Keratinocyte (primary cell): ENCODE data around the gene ERBB3.

Source experiments
- CTCF ChIP-seq, 3 experiments: IDR thresholded peaks in 1 of 3; conservative IDR thresholded peaks in 1 of 3; optimal IDR thresholded peaks in 1 of 3; 2 replicates in 2 of 3; 3 replicates in 1 of 3; pipeline versions ENCODE3 to v1.5.1; 2011; ENCODE audit warnings: low read length in 3 of 3, mild to moderate bottlenecking in 3 of 3, moderate library complexity in 2 of 3, control low read depth in 1 of 3, inconsistent platforms in 1 of 3; ENCODE audit not compliant: insufficient read depth in 2 of 3; ENCODE audit errors: extremely low read depth in 1 of 3
- EZH2 ChIP-seq: IDR thresholded peaks from one replicate; pipeline ENCODE4 v1.6.1; 2012; ENCODE audit warnings: inconsistent platforms, mild to moderate bottlenecking, low read length, moderate library complexity

DNA sequence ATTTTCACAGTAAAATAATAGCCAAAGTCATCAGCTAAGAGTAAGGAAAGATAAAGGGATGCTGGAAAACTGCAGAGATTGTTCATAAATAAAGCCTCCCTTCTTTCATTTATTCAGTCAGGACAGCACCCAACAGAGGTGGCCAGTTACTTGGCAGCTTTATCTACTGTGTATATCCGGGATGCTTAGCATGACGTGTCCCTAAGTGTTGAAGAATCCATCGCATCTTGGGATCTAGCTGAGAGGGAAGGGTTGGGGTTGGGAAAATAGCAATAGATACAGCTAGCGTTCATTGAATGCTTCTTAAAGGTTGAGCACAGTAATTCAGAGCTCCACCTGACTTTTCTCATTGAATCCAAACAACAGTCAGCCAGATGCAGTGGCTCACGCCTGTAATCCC lies 5.6 kb upstream of the ERBB3 start:
- TF ChIP-seq CTCF (optimal IDR thresholded peaks at IDR 0.05 in 1 of 3, IDR thresholded peaks at IDR 0.05 in 1 of 3, conservative IDR thresholded peaks at IDR 0.05 in 1 of 3; ENCODE audit: extremely low read depth in 1 of 3, insufficient read depth in 2 of 3, low read length in 3 of 3) = no peak
- TF ChIP-seq EZH2 = no peak
